ENCODE measurements around the gene NSMCE3.
"Not testable (repeated sequence)": the region's sequence is repeated elsewhere in the genome, so short reads cannot be mapped to it uniquely, and the experiment has no call there.

Gene NSMCE3

GRCh38 chr15:29244544-29244943 lies 25.1 kb downstream of the NSMCE3 start:
- Mint-ChIP-seq H3K27ac (no peak overlapping the region), H3K4me1 (no peaks in the 10 kb centered on the region), H3K36me3 (no peaks in the 10 kb centered on the region), H3K4me3 (no peak overlapping the region), H3K27me3 (peaks cover 10% of the 10 kb centered on the region), H3K9me3 (no peaks in the 10 kb centered on the region)
- no peak for ATAC-seq

- Mint-ChIP-seq H3K36me3 (no peaks in the 10 kb centered on the region), H3K9me3 (no peaks in the 10 kb centered on the region), H3K27me3 (peaks cover 10% of the 10 kb centered on the region), H3K4me3 (no peak overlapping the region), H3K4me1 (no peaks in the 10 kb centered on the region), H3K27ac (no peak overlapping the region)
- ATAC-seq, result no peak
These were observed 25.5 kb downstream of the NSMCE3 start for GRCh38 chr15:29244123-29244522.

GRCh38 chr15:29242456-29243242 lies 27.0 kb downstream of the NSMCE3 start:
- H3K27ac Mint-ChIP-seq, result no peak overlapping the region
- no peak overlapping the region for H3K4me3 Mint-ChIP-seq
- H3K27me3 Mint-ChIP-seq, result peaks cover 10% of the 10 kb centered on the region
- ATAC-seq, result no peak
- no peaks in the 10 kb centered on the region for H3K4me1 Mint-ChIP-seq
- H3K36me3 Mint-ChIP-seq, result no peaks in the 10 kb centered on the region
- no peaks in the 10 kb centered on the region for H3K9me3 Mint-ChIP-seq

GRCh38 chr15:29241207-29241606 lies 28.4 kb downstream of the NSMCE3 start:
- Mint-ChIP-seq H3K9me3 (no peaks in the 10 kb centered on the region), H3K27me3 (peaks cover 19% of the 10 kb centered on the region), H3K36me3 (no peaks in the 10 kb centered on the region), H3K4me1 (no peaks in the 10 kb centered on the region), H3K4me3 (no peak overlapping the region), H3K27ac (no peak overlapping the region)
- ATAC-seq, result no peak

GRCh38 chr15:29239395-29239794 lies 30.2 kb downstream of the NSMCE3 start:
- H3K4me3 Mint-ChIP-seq, result no peak overlapping the region
- peaks cover 29% of the 10 kb centered on the region for H3K27me3 Mint-ChIP-seq
- H3K9me3 Mint-ChIP-seq, result peaks cover 3% of the 10 kb centered on the region
- no peaks in the 10 kb centered on the region for H3K36me3 Mint-ChIP-seq
- ATAC-seq, result no peak
- no peak overlapping the region for H3K27ac Mint-ChIP-seq
- H3K4me1 Mint-ChIP-seq, result no peaks in the 10 kb centered on the region

GRCh38 chr15:29233566-29233965 lies 36.1 kb downstream of the NSMCE3 start:
- H3K9me3 Mint-ChIP-seq, result peaks cover 3% of the 10 kb centered on the region
- H3K4me3 Mint-ChIP-seq, result no peak overlapping the region
- no peaks in the 10 kb centered on the region for H3K36me3 Mint-ChIP-seq
- peaks cover 33% of the 10 kb centered on the region for H3K27me3 Mint-ChIP-seq
- no peak for ATAC-seq
- H3K27ac Mint-ChIP-seq, result no peak overlapping the region
- no peaks in the 10 kb centered on the region for H3K4me1 Mint-ChIP-seq

- Mint-ChIP-seq H3K9me3 (no peaks in the 10 kb centered on the region), H3K27me3 (peaks cover 39% of the 10 kb centered on the region), H3K27ac (no peak overlapping the region), H3K36me3 (no peaks in the 10 kb centered on the region), H3K4me3 (no peak overlapping the region), H3K4me1 (no peaks in the 10 kb centered on the region)
- ATAC-seq, result no peak
These were observed 43.0 kb downstream of the NSMCE3 start for GRCh38 chr15:29226436-29227208.

GRCh38 chr15:29225534-29226234 lies 43.9 kb downstream of the NSMCE3 start:
- Mint-ChIP-seq H3K4me1 (no peaks in the 10 kb centered on the region), H3K27me3 (peaks cover 37% of the 10 kb centered on the region), H3K27ac (no peak overlapping the region), H3K36me3 (no peaks in the 10 kb centered on the region), H3K4me3 (no peak overlapping the region), H3K9me3 (no peaks in the 10 kb centered on the region)
- no peak for ATAC-seq

GRCh38 chr15:29224987-29225363 lies 44.6 kb downstream of the NSMCE3 start:
- not testable (repeated sequence) for H3K27ac Mint-ChIP-seq
- peaks cover 30% of the 10 kb centered on the region for H3K27me3 Mint-ChIP-seq

GRCh38 chr15:29224235-29224986 lies 45.2 kb downstream of the NSMCE3 start:
- H3K36me3 Mint-ChIP-seq, H3K9me3 Mint-ChIP-seq, H3K27ac Mint-ChIP-seq, H3K4me1 Mint-ChIP-seq, ATAC-seq, H3K4me3 Mint-ChIP-seq: not testable (repeated sequence)
- H3K27me3 Mint-ChIP-seq, result peaks cover 25% of the 10 kb centered on the region

More at GRCh38 chr15:29224987-29225363, 44.6 kb downstream of the NSMCE3 start:
- not testable (repeated sequence) for H3K36me3 Mint-ChIP-seq, ATAC-seq, H3K4me1 Mint-ChIP-seq, H3K9me3 Mint-ChIP-seq, H3K4me3 Mint-ChIP-seq

GRCh38 chr15:29223640-29224039 lies 46.0 kb downstream of the NSMCE3 start:
- no peak overlapping the region for H3K4me3 Mint-ChIP-seq
- H3K27ac Mint-ChIP-seq, result no peak overlapping the region
- H3K4me1 Mint-ChIP-seq, result no peaks in the 10 kb centered on the region
- ATAC-seq, result no peak
- H3K27me3 Mint-ChIP-seq, result peaks cover 32% of the 10 kb centered on the region
- no peaks in the 10 kb centered on the region for H3K36me3 Mint-ChIP-seq
- peaks cover 2% of the 10 kb centered on the region for H3K9me3 Mint-ChIP-seq

GRCh38 chr15:29222129-29222853 lies 47.3 kb downstream of the NSMCE3 start:
- no peaks in the 10 kb centered on the region for H3K4me1 Mint-ChIP-seq
- peaks cover 39% of the 10 kb centered on the region for H3K27me3 Mint-ChIP-seq
- no peaks in the 10 kb centered on the region for H3K36me3 Mint-ChIP-seq
- no peak for ATAC-seq
- peaks cover 2% of the 10 kb centered on the region for H3K9me3 Mint-ChIP-seq
- H3K27ac Mint-ChIP-seq, result no peak overlapping the region
- H3K4me3 Mint-ChIP-seq, result no peak overlapping the region

GRCh38 chr15:29220852-29221251 lies 48.8 kb downstream of the NSMCE3 start:
- Mint-ChIP-seq H3K4me3 (no peak overlapping the region), H3K36me3 (no peaks in the 10 kb centered on the region), H3K4me1 (no peaks in the 10 kb centered on the region), H3K27me3 (peaks cover 44% of the 10 kb centered on the region), H3K27ac (no peak overlapping the region), H3K9me3 (peaks cover 2% of the 10 kb centered on the region)
- no peak for ATAC-seq

- Mint-ChIP-seq H3K36me3 (no peaks in the 10 kb centered on the region), H3K9me3 (peaks cover 5% of the 10 kb centered on the region), H3K27me3 (peaks cover 44% of the 10 kb centered on the region), H3K4me1 (no peaks in the 10 kb centered on the region), H3K4me3 (no peak overlapping the region), H3K27ac (no peak overlapping the region)
- no peak for ATAC-seq
These were observed 52.7 kb downstream of the NSMCE3 start for GRCh38 chr15:29216955-29217354.

All from stimulated activated memory B cell treated with anti-CD40 and anti-IgM and Interleukin-4, amounts not matched to agents 10 μg/mL and 1 μg/mL and 100 μg/mL, for 72 hours (primary cell).